Endothelial cell of umbilical vein (primary cell): ENCODE data around the gene USH2A.

Source experiments
- CTCF ChIP-seq, 2 donors: IDR thresholded peaks; 1 replicate in 1 of 2; 2 replicates in 1 of 2; pipeline ENCODE4 v1.5.1; 2011; ENCODE audit warnings: low read length in 2 of 2, mild to moderate bottlenecking in 2 of 2, moderate library complexity in 2 of 2, control low read depth in 1 of 2, inconsistent platforms in 1 of 2, low read depth in 1 of 2; ENCODE audit not compliant: insufficient read depth in 1 of 2; ENCODE audit errors: extremely low read depth in 1 of 2
- EZH2 ChIP-seq: IDR thresholded peaks from 2 replicates; pipeline ENCODE4 v1.6.1; 2012; ENCODE audit warnings: borderline replicate concordance, low read depth, mild to moderate bottlenecking, moderate library complexity, low read length, inconsistent platforms; ENCODE audit not compliant: severe bottlenecking
- JUN ChIP-seq: IDR thresholded peaks from 2 replicates; pipeline ENCODE4 v1.6.1; 2011; ENCODE audit warnings: borderline replicate concordance, low read depth; ENCODE audit not compliant: insufficient read length, insufficient read depth
- MAX ChIP-seq: IDR thresholded peaks from 2 replicates; pipeline ENCODE4 v1.6.1; 2011; ENCODE audit not compliant: insufficient read depth, insufficient read length
- MYC ChIP-seq: IDR thresholded peaks from one replicate; pipeline ENCODE4 v1.6.1; 2011; ENCODE audit warnings: mild to moderate bottlenecking, low read depth, low read length
- POLR2A ChIP-seq: IDR thresholded peaks from 2 replicates; pipeline ENCODE4 v1.6.1; 2012; ENCODE audit warnings: low read depth, mild to moderate bottlenecking, control low read depth, low read length
- POLR2AphosphoS5 ChIP-seq: IDR thresholded peaks from 2 replicates; pipeline ENCODE4 v1.6.1; 2012; ENCODE audit warnings: low read depth, mild to moderate bottlenecking, control low read depth, low read length, moderate library complexity; ENCODE audit not compliant: insufficient read depth

- no peak for TF ChIP-seq CTCF (IDR thresholded peaks at IDR 0.05; ENCODE audit: extremely low read depth in 1 of 2, insufficient read depth in 1 of 2, low read depth in 1 of 2, low read length in 2 of 2)
- no peak for TF ChIP-seq JUN
- TF ChIP-seq POLR2A: no peak
- TF ChIP-seq POLR2AphosphoS5: no peak
- TF ChIP-seq MAX: no peak
- TF ChIP-seq MYC: no peak
- no peak for TF ChIP-seq EZH2
Measured at GRCh38 chr1:215651867-215652266, 771.4 kb downstream of the USH2A start.
